ENCODE data around the gene MYCBPAP.

GRCh38 chr17:50551884-50552283, 43.6 kb downstream of the MYCBPAP start:
- TF ChIP-seq CTCF (IDR thresholded peaks at IDR 0.05), result no peak
- no peak for TF ChIP-seq POLR2A (IDR thresholded peaks at IDR 0.05)

All from testis (tissue), 2 donors.